EL (cell line): Measurements from ENCODE around the gene PLEKHM1.

Source experiments
- DNase-seq: peaks from one replicate; pipeline ENCODE4 v3.0.0-alpha.2; 2016

Gene PLEKHM1

GRCh38 chr17:45395569-45396415, 94.7 kb downstream of the PLEKHM1 start:
- DNase-seq = no peak

GRCh38 chr17:45394913-45395568, 95.5 kb downstream of the PLEKHM1 start:
- peak; percentile 86 for DNase-seq

GRCh38 chr17:45394564-45394912, 96.0 kb downstream of the PLEKHM1 start:
- no peak for DNase-seq

- DNase-seq = no peak
Measured at GRCh38 chr17:45394091-45394490, 96.4 kb downstream of the PLEKHM1 start.

- no peak for DNase-seq
Measured at GRCh38 chr17:45393411-45393810, 97.1 kb downstream of the PLEKHM1 start.

GRCh38 chr17:45391918-45392317, 98.6 kb downstream of the PLEKHM1 start:
- DNase-seq = no peak

- no peak for DNase-seq
Measured at GRCh38 chr17:45391291-45391690, 99.2 kb downstream of the PLEKHM1 start.

GRCh38 chr17:45389354-45389753, 101.2 kb downstream of the PLEKHM1 start:
- no peak for DNase-seq

- DNase-seq = peak; percentile 68
Measured at GRCh38 chr17:45388604-45389325, 101.8 kb downstream of the PLEKHM1 start.

- DNase-seq = no peak
Measured at GRCh38 chr17:45387739-45388138, 102.8 kb downstream of the PLEKHM1 start.

- no peak for DNase-seq
Measured at GRCh38 chr17:45386178-45386577, 104.3 kb downstream of the PLEKHM1 start.
